ENCODE data around the gene TXLNG.
A peak's percentile ranks its signal among the peaks of the same experiment; 100 is the strongest.
"Not testable (repeated sequence)": the region's sequence is repeated elsewhere in the genome, so short reads cannot be mapped to it uniquely, and the experiment has no call there.

Gene TXLNG

GRCh38 chrX:16783452-16783851 is 2.8 kb upstream of the TXLNG start (continued):
- TF ChIP-seq ELK4 (IDR thresholded peaks at IDR 0.05; ENCODE audit: borderline replicate concordance, low read depth, low read length) (no peak), BCL11B (tag by site-specific recombination; IDR thresholded peaks at IDR 0.05; ENCODE audit: low read depth) (no peak), ZNF768 (tag by site-specific recombination; IDR thresholded peaks at IDR 0.05) (no peak), ZFP3 (tag by site-specific recombination; IDR thresholded peaks at IDR 0.05; ENCODE audit: low read depth) (no peak), KLF7 (tag by site-specific recombination; IDR thresholded peaks at IDR 0.05; ENCODE audit: borderline replicate concordance) (no peak)
- TF ChIP-seq, protein P1, sequence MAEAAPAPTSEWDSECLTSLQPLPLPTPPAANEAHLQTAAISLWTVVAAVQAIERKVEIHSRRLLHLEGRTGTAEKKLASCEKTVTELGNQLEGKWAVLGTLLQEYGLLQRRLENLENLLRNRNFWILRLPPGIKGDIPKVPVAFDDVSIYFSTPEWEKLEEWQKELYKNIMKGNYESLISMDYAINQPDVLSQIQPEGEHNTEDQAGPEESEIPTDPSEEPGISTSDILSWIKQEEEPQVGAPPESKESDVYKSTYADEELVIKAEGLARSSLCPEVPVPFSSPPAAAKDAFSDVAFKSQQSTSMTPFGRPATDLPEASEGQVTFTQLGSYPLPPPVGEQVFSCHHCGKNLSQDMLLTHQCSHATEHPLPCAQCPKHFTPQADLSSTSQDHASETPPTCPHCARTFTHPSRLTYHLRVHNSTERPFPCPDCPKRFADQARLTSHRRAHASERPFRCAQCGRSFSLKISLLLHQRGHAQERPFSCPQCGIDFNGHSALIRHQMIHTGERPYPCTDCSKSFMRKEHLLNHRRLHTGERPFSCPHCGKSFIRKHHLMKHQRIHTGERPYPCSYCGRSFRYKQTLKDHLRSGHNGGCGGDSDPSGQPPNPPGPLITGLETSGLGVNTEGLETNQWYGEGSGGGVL (tag by site-specific recombination; IDR thresholded peaks at IDR 0.05), result no peak

- H3K36me3 ChIP-seq (ENCODE audit: control insufficient read depth in 2 of 2, insufficient read depth in 1 of 2, low read length in 2 of 2); H3K4me1 ChIP-seq (ENCODE audit: control insufficient read depth, insufficient read depth, low read length); CTCF ChIA-PET; H3K27ac ChIP-seq (ENCODE audit: extremely low read depth, low read depth, low read length); H3K4me3 ChIP-seq (ENCODE audit: low read depth, low read length); H3K9me3 ChIP-seq (ENCODE audit: control insufficient read depth, insufficient read depth, low read depth, low read length): not testable (repeated sequence)
- POLR2A ChIA-PET, result interaction anchor here (0.7 to 2.6 kb wide), 3 partner anchors 13 to 1311 kb away, joined by 3 to 42 read pairs (median 5); no protein-coding TSS in a partner anchor
These were observed 1.8 kb upstream of the TXLNG start for GRCh38 chrX:16784440-16784839.

DNA sequence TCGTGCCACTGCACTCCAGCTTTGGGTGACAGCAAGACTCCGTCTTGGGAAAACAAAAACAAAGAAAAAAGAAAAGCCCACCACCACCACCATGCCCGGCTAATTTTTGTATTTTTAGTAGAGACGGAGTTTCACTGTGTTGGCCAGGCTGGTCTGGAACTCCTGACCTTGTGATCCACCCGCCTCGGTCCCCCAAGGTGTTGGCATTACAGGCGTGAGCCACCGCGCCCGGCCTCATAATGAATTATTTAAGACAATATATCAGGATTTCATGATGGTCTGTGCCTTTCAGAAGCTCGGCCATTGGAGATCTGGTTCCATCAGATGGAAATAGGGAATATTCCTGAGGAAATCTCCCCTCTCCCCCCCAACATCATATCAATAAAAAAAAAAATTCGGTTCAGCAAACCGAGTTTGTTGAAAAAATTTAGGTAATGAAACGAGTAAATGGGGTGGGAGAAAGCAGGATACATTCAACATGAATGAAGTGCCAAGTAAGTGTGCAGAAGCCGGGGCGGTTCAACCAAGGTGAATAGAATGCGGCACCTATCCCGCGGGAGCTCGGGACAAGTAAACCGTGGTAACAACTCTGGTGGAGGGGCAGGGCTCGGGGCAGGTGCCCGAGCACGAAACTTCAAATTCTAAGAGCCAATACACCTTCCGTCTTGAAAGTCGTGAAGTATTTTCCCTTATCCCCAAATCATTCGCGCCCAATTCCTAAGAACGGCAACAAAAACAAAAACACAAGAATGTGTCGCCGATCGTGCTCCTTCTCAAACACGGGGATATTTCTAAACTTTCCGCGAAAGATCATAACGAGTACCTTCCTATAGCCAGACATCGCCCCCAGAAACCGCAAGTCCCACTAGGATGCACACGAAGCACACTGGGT is 773 bp upstream of the TXLNG start:
- Histone ChIP-seq H3K9me3 (ENCODE audit: control insufficient read depth, insufficient read depth, low read depth, low read length) (no peaks in the 10 kb centered on the region), H3K36me3 (ENCODE audit: control insufficient read depth in 2 of 2, insufficient read depth in 1 of 2, low read length in 2 of 2) (peaks cover 4 to 9% of the 10 kb centered on the region in 2 experiments; a peak in 2 of 3 replicates), H3K27ac (ENCODE audit: extremely low read depth, low read depth, low read length) (no peak overlapping the region; the same call in 1 of the 2 replicates), H3K4me1 (ENCODE audit: control insufficient read depth, insufficient read depth, low read length) (peaks cover 10% of the 10 kb centered on the region; the same call in 1 of the 2 replicates), H3K4me3 (ENCODE audit: low read depth, low read length) (peak overlapping the region; percentile 63)
- CTCF ChIA-PET, result no interaction called here
- POLR2A ChIA-PET, result interaction anchor here (1.3 to 2.6 kb wide), 3 partner anchors 14 to 73 kb away, joined by 4 to 42 read pairs (median 24); partner anchors contain the start of genes CTPS2 and SYAP1
- TF ChIP-seq ZFHX2 (tag by site-specific recombination; conservative IDR thresholded peaks at IDR 0.05), result peak; percentile 15; the same call in 1 of the 2 replicates
- peak; percentile 16; the same call in 1 of the 2 replicates for TF ChIP-seq KLF1 (tag by site-specific recombination; IDR thresholded peaks at IDR 0.05)
- TF ChIP-seq SETDB1 (IDR thresholded peaks at IDR 0.05; ENCODE audit: insufficient read length, low read length), result no peak
- 0 out of 2 replicates have a peak, but pooled peaks have one; percentile 14 for TF ChIP-seq ZNF580 (tag by site-specific recombination; IDR thresholded peaks at IDR 0.05)
- TF ChIP-seq KLF8 (tag by site-specific recombination; IDR thresholded peaks at IDR 0.05), result peak; percentile 13; the same call in 1 of the 2 replicates
- TF ChIP-seq ZNF175 (tag by site-specific recombination; IDR thresholded peaks at IDR 0.05), result no peak
- no peak for TF ChIP-seq ZNF174 (tag by site-specific recombination; IDR thresholded peaks at IDR 0.05)
- TF ChIP-seq ZBTB10 (tag by site-specific recombination; IDR thresholded peaks at IDR 0.05), result peak; percentile 40; the same call in 1 of the 2 replicates
- TF ChIP-seq ZBTB20 (tag by site-specific recombination; IDR thresholded peaks at IDR 0.05), result peak; percentile 90
- TF ChIP-seq INSM2 (tag by site-specific recombination; IDR thresholded peaks at IDR 0.05), result 0 out of 2 replicates have a peak, but pooled peaks have one; percentile 28
- no peak for TF ChIP-seq ZNF121 (tag by site-specific recombination; IDR thresholded peaks at IDR 0.05)
- no peak for TF ChIP-seq ZNF513 (tag by site-specific recombination; IDR thresholded peaks at IDR 0.05)
- TF ChIP-seq, protein P2, sequence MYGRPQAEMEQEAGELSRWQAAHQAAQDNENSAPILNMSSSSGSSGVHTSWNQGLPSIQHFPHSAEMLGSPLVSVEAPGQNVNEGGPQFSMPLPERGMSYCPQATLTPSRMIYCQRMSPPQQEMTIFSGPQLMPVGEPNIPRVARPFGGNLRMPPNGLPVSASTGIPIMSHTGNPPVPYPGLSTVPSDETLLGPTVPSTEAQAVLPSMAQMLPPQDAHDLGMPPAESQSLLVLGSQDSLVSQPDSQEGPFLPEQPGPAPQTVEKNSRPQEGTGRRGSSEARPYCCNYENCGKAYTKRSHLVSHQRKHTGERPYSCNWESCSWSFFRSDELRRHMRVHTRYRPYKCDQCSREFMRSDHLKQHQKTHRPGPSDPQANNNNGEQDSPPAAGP (tag by site-specific recombination; IDR thresholded peaks at IDR 0.05), result peak; percentile 12; the same call in 1 of the 2 replicates
- TF ChIP-seq ZBTB21 (tag by site-specific recombination; IDR thresholded peaks at IDR 0.05), result peak; percentile 9; the same call in 1 of the 2 replicates
